HepG2 (cell line): ENCODE data around the gene MFF. TPM values are rescaled to one million over a fixed set of nuclear protein-coding genes. Genes with fewer than 3 reads are reported as not detected.

Experiments
- ARID2 ChIP-seq: sonication (generic); formaldehyde crosslinking; IDR thresholded peaks from 2 replicates; pipeline ENCODE4 v1.8.1; 2022; ENCODE audit warnings: mild to moderate bottlenecking, missing genetic modification reagents, borderline replicate concordance
- CEBPG ChIP-seq: IDR thresholded peaks from 2 replicates; pipeline ENCODE4 v1.6.1; 2016
- CREM ChIP-seq, 2 experiments: sonication (generic) in 1 of 2; formaldehyde crosslinking in 1 of 2; IDR thresholded peaks; 2 replicates each; pipeline versions ENCODE4 v1.4.0 to v1.6.1; 2016 to 2020; ENCODE audit warnings: antibody characterized with exemption in 1 of 2, mild to moderate bottlenecking in 1 of 2, missing genetic modification reagents in 1 of 2
- FOXM1 ChIP-seq: sonication (generic); formaldehyde crosslinking; IDR thresholded peaks from 2 replicates; pipeline ENCODE4 v1.5.0; 2020; ENCODE audit warnings: missing genetic modification reagents
- HNRNPL ChIP-seq: fragments of 200-400 bp; formaldehyde crosslinking; IDR thresholded peaks from 2 replicates; pipeline ENCODE4 v1.6.1; 2017; ENCODE audit warnings: mild to moderate bottlenecking, low read depth, low read length
- KLF15 ChIP-seq: sonication (generic); formaldehyde crosslinking; IDR thresholded peaks from 2 replicates; pipeline ENCODE4 v1.8.1; 2023; ENCODE audit warnings: borderline replicate concordance, mild to moderate bottlenecking, inconsistent platforms, missing genetic modification reagents, mixed read lengths
- MEF2D ChIP-seq: sonication (generic); formaldehyde crosslinking; IDR thresholded peaks from 2 replicates; pipeline ENCODE4 v1.5.1; 2020; ENCODE audit warnings: mild to moderate bottlenecking, missing genetic modification reagents
- NBN ChIP-seq: fragments of 450-650 bp; conservative IDR thresholded peaks from 2 replicates; pipeline ENCODE4 v1.6.1; 2017
- PREB ChIP-seq: sonication (generic); formaldehyde crosslinking; IDR thresholded peaks from 2 replicates; pipeline ENCODE4 v1.4.0; 2020; ENCODE audit warnings: missing genetic modification reagents
- PRPF4 ChIP-seq: fragments of 200-400 bp; formaldehyde crosslinking; IDR thresholded peaks from 2 replicates; pipeline ENCODE4 v1.6.1; 2016; ENCODE audit warnings: low read length, low read depth; ENCODE audit not compliant: poor library complexity, severe bottlenecking
- SKI ChIP-seq: fragments of 450-650 bp; IDR thresholded peaks from one replicate; pipeline ENCODE4 v1.6.1; 2018; ENCODE audit warnings: mild to moderate bottlenecking; ENCODE audit not compliant: partially characterized antibody
- SOX5 ChIP-seq: IDR thresholded peaks from 2 replicates; pipeline ENCODE4 v1.6.1; 2016; ENCODE audit warnings: borderline replicate concordance
- YEATS2 ChIP-seq: sonication (generic); formaldehyde crosslinking; IDR thresholded peaks from 2 replicates; pipeline ENCODE4 v1.4.0; 2020; ENCODE audit warnings: missing genetic modification reagents, borderline replicate concordance
- ZBTB1 ChIP-seq: sonication (generic); formaldehyde crosslinking; IDR thresholded peaks from 2 replicates; pipeline ENCODE4 v1.4.0; 2020; ENCODE audit warnings: missing genetic modification reagents, borderline replicate concordance
- ZBTB49 ChIP-seq: sonication (generic); formaldehyde crosslinking; IDR thresholded peaks from 2 replicates; pipeline ENCODE4 v1.4.0; 2020; ENCODE audit warnings: missing genetic modification reagents, borderline replicate concordance
- ZIK1 ChIP-seq: sonication (generic); formaldehyde crosslinking; IDR thresholded peaks from 2 replicates; pipeline ENCODE4 v1.5.0; 2020; ENCODE audit warnings: mild to moderate bottlenecking, low read depth, missing genetic modification reagents, borderline replicate concordance
- ZNF691 ChIP-seq: sonication (generic); formaldehyde crosslinking; IDR thresholded peaks from 2 replicates; pipeline ENCODE4 v1.4.0; 2020; ENCODE audit warnings: missing genetic modification reagents, low read depth, mild to moderate bottlenecking, borderline replicate concordance
- ZNF704 ChIP-seq: sonication (generic); formaldehyde crosslinking; IDR thresholded peaks from 2 replicates; pipeline ENCODE4 v1.8.1; 2023; ENCODE audit warnings: mild to moderate bottlenecking, inconsistent platforms, moderate library complexity, missing genetic modification reagents, borderline replicate concordance
- ZSCAN22 ChIP-seq: sonication (generic); formaldehyde crosslinking; IDR thresholded peaks from 2 replicates; pipeline ENCODE4 v1.4.0; 2020; ENCODE audit warnings: mild to moderate bottlenecking, missing genetic modification reagents
- polyA plus RNA-seq, 8 experiments: library from polyadenylated mRNA; depleted of rRNA in 3 of 8; stranded (reverse) in 7 of 8; unstranded in 1 of 8; fragments of >200 nt; fragmentation: Illumina TruSeq in 4 of 8; extraction: Trizol in 4 of 8; gene quantifications; 2 replicates each; pipeline versions ENCODE4 v1.2.1 to v1.2.3, GENCODE V29; 2011 to 2016; ENCODE audit warnings: low read depth in 4 of 8, missing spikeins in 1 of 8, mixed read lengths in 1 of 8; ENCODE audit not compliant: insufficient read depth in 1 of 8
- total RNA-seq, 5 experiments: library from RNA; depleted of rRNA; stranded (reverse); fragments of >200 nt; fragmentation: Illumina TruSeq; extraction: Trizol; gene quantifications; 2 replicates each; pipeline ENCODE4 v1.2.3, GENCODE V29; 2016; ENCODE audit warnings: low read depth in 1 of 5
- TF ChIP-seq, protein P1 (sequence below): sonication (generic); formaldehyde crosslinking; IDR thresholded peaks from 2 replicates; pipeline ENCODE4 v1.8.0; 2022; ENCODE audit warnings: mild to moderate bottlenecking, missing genetic modification reagents, moderate library complexity
- TF ChIP-seq, protein P2 (sequence below): IDR thresholded peaks from 2 replicates; pipeline ENCODE4 v1.6.1; 2016; ENCODE audit warnings: missing genetic modification reagents, missing compliant biosample characterization
- TF ChIP-seq, protein P3 (sequence below): sonication (generic); formaldehyde crosslinking; IDR thresholded peaks from 2 replicates; pipeline ENCODE4 v1.4.0; 2020; ENCODE audit warnings: missing genetic modification reagents

MFF gene
- total and polyA plus RNA-seq, 2 of the 13 experiments (the other 11 are each of a cell fraction or from before 2014, with no cell fraction given) = 81.9 to 156 TPM

GRCh38 chr2:227295806-227296205, 29.2 kb upstream of the MFF start (continued):
- TF ChIP-seq ARID2 = no peak
- TF ChIP-seq ZBTB1 (CRISPR knock-in tag) = no peak
- no peak for TF ChIP-seq YEATS2
- no peak for TF ChIP-seq FOXM1 (CRISPR knock-in tag)
- TF ChIP-seq, protein P1, sequence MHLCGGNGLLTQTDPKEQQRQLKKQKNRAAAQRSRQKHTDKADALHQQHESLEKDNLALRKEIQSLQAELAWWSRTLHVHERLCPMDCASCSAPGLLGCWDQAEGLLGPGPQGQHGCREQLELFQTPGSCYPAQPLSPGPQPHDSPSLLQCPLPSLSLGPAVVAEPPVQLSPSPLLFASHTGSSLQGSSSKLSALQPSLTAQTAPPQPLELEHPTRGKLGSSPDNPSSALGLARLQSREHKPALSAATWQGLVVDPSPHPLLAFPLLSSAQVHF (CRISPR knock-in tag) = no peak
- TF ChIP-seq, protein P2, sequence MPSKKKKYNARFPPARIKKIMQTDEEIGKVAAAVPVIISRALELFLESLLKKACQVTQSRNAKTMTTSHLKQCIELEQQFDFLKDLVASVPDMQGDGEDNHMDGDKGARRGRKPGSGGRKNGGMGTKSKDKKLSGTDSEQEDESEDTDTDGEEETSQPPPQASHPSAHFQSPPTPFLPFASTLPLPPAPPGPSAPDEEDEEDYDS (CRISPR knock-in tag) = 0 out of 2 replicates have a peak, but pooled peaks have one; percentile 11
- TF ChIP-seq ZNF704 (CRISPR knock-in tag) = no peak
- TF ChIP-seq, protein P3, sequence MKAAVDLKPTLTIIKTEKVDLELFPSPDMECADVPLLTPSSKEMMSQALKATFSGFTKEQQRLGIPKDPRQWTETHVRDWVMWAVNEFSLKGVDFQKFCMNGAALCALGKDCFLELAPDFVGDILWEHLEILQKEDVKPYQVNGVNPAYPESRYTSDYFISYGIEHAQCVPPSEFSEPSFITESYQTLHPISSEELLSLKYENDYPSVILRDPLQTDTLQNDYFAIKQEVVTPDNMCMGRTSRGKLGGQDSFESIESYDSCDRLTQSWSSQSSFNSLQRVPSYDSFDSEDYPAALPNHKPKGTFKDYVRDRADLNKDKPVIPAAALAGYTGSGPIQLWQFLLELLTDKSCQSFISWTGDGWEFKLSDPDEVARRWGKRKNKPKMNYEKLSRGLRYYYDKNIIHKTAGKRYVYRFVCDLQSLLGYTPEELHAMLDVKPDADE (CRISPR knock-in tag) = no peak
- no peak for TF ChIP-seq MEF2D (CRISPR knock-in tag)
- no peak for TF ChIP-seq KLF15
- TF ChIP-seq ZSCAN22 (CRISPR knock-in tag) = no peak
- TF ChIP-seq CREM (IDR thresholded peaks at IDR 0.05) = no peak
- no peak for TF ChIP-seq CREM (CRISPR knock-in tag; IDR thresholded peaks at IDR 0.05)
- no peak for TF ChIP-seq ZNF691 (CRISPR knock-in tag)
- no peak for TF ChIP-seq PREB
- no peak for TF ChIP-seq PRPF4
- TF ChIP-seq SOX5 (CRISPR knock-in tag) = peak; percentile 50; the same call in 1 of the 2 replicates
- no peak for TF ChIP-seq ZIK1 (CRISPR knock-in tag)
- no peak for TF ChIP-seq CEBPG (CRISPR knock-in tag)
- no peak for TF ChIP-seq NBN
- TF ChIP-seq HNRNPL = no peak
- TF ChIP-seq SKI = no peak
- TF ChIP-seq ZBTB49 (CRISPR knock-in tag) = no peak
